Glutamatergic neuron (in vitro differentiated cells): Measurements from ENCODE around the gene PIK3R4. TPM values are rescaled to one million over a fixed set of nuclear protein-coding genes. Genes with fewer than 3 reads are reported as not detected.

Experiments used
- DNase-seq: peaks from one replicate; pipeline ENCODE4 v3.0.0; 2022
- H3K27ac Mint-ChIP-seq: one replicate; pipeline ENCODE4 v1.8.0; 2020; ENCODE audit warnings: mild to moderate bottlenecking, mixed read lengths, inconsistent platforms; ENCODE audit not compliant: unreplicated experiment
- H3K27me3 Mint-ChIP-seq: one replicate; pipeline ENCODE4 v1.8.0; 2020; ENCODE audit warnings: mild to moderate bottlenecking, moderate library complexity, mixed read lengths, inconsistent platforms; ENCODE audit not compliant: unreplicated experiment
- H3K36me3 Mint-ChIP-seq: one replicate; pipeline ENCODE4 v1.8.0; 2020; ENCODE audit warnings: mild to moderate bottlenecking, mixed read lengths, inconsistent platforms; ENCODE audit not compliant: unreplicated experiment
- H3K4me1 Mint-ChIP-seq: one replicate; pipeline ENCODE4 v1.8.0; 2020; ENCODE audit warnings: mild to moderate bottlenecking, low read depth, mixed read lengths, inconsistent platforms; ENCODE audit not compliant: unreplicated experiment
- H3K4me3 Mint-ChIP-seq: one replicate; pipeline ENCODE4 v1.8.0; 2020; ENCODE audit warnings: mild to moderate bottlenecking, mixed read lengths, inconsistent platforms; ENCODE audit not compliant: unreplicated experiment
- H3K9me3 Mint-ChIP-seq: one replicate; pipeline ENCODE4 v1.8.0; 2020; ENCODE audit warnings: mild to moderate bottlenecking, moderate library complexity, mixed read lengths, inconsistent platforms; ENCODE audit not compliant: unreplicated experiment
- CTCF ChIP-seq: fragments of 200-600 bp; sonication (generic); IDR thresholded peaks from one replicate; pipeline ENCODE4 v1.5.0; 2021; ENCODE audit not compliant: partially characterized antibody, unreplicated experiment
- total RNA-seq: library from RNA; stranded (reverse); fragmentation: NEBNext Ultra II Directional; extraction: Animal tissue kit (Norgen Biotek cat#: 25700); gene quantifications from one replicate; pipeline ENCODE4 v1.2.1, GENCODE V29; 2021; ENCODE audit not compliant: unreplicated experiment

The PIK3R4 gene
- total RNA-seq, 1 donor from 2014 or later, result 19.4 TPM

DNA sequence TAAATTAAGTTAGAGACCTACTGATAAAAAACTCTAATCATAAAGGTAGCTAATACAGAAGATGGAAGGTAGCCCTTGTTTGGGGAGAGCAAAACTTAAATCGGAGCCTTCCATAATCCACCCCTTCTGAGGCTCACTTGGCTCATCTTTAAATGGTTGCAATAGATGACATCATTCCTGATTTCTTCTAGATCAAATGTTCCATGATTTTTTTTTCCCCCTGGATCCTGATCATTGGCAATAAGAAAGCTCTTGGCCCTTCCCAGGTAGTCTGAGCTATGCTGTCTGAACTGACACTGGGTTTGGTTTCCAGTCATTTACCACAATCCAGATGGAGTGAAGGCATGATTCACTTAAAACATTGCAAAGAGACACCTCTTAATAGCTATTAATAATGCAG lies 92.5 kb downstream of the PIK3R4 start:
- no peak overlapping the region for H3K27ac Mint-ChIP-seq
- H3K9me3 Mint-ChIP-seq, result no peaks in the 10 kb centered on the region
- no peaks in the 10 kb centered on the region for H3K27me3 Mint-ChIP-seq
- no peak overlapping the region for H3K4me3 Mint-ChIP-seq
- H3K4me1 Mint-ChIP-seq, result no peaks in the 10 kb centered on the region
- no peaks in the 10 kb centered on the region for H3K36me3 Mint-ChIP-seq
- TF ChIP-seq CTCF, result no peak
- no peak for DNase-seq

GRCh38 chr3:130649061-130649654 lies 97.5 kb downstream of the PIK3R4 start:
- H3K27me3 Mint-ChIP-seq, result no peaks in the 10 kb centered on the region
- no peaks in the 10 kb centered on the region for H3K9me3 Mint-ChIP-seq
- H3K36me3 Mint-ChIP-seq, result no peaks in the 10 kb centered on the region
- no peak overlapping the region for H3K4me3 Mint-ChIP-seq
- no peak for TF ChIP-seq CTCF
- H3K27ac Mint-ChIP-seq, result no peak overlapping the region
- no peak for DNase-seq
- no peaks in the 10 kb centered on the region for H3K4me1 Mint-ChIP-seq

DNA sequence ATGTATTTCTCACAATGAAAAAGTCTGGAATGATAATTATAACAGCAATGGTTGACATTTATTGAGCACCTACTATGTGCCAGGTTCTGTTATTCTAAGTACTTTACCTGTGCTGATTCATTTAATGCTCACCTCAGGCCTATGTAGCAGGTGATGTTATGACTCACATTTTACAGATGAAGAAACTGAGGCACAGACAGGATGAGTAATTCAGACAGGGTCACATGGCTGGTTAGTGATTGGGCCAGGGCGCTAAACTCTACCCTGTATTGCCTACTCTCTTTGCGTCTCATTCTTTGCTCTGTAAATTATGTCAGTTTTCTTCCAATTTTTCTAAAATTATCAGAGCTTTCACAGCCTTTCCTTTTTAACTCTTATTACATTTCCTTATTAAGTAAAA lies 98.3 kb downstream of the PIK3R4 start:
- H3K4me3 Mint-ChIP-seq, result no peak overlapping the region
- DNase-seq, result no peak
- no peaks in the 10 kb centered on the region for H3K27me3 Mint-ChIP-seq
- TF ChIP-seq CTCF, result no peak
- no peaks in the 10 kb centered on the region for H3K36me3 Mint-ChIP-seq
- no peaks in the 10 kb centered on the region for H3K4me1 Mint-ChIP-seq
- H3K9me3 Mint-ChIP-seq, result no peaks in the 10 kb centered on the region
- no peak overlapping the region for H3K27ac Mint-ChIP-seq

DNA sequence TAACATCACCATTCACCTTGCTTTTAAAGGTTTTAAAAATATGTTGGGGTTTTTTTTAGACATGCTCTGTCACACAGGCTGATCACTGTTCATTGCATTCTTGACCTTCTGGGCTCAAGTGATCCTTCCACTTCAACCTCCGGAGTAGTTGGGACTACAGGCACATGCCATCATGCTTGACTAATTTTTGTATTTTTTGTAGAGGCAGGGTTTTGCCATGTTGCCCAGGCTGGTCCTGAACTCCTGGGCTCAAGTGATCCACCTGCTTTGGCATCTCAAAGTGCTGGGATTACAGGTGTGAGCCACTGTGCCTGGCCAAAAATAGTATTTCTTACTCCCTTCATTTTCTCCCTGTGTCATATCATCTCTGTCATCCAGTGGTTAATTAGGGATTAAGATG lies 101.4 kb downstream of the PIK3R4 start:
- Mint-ChIP-seq H3K36me3 (no peaks in the 10 kb centered on the region), H3K9me3 (no peaks in the 10 kb centered on the region), H3K4me3 (no peak overlapping the region), H3K27ac (no peak overlapping the region), H3K4me1 (no peaks in the 10 kb centered on the region), H3K27me3 (peaks cover 2% of the 10 kb centered on the region)
- no peak for DNase-seq
- no peak for TF ChIP-seq CTCF

- H3K27ac Mint-ChIP-seq, result no peak overlapping the region
- peaks cover 2% of the 10 kb centered on the region for H3K27me3 Mint-ChIP-seq
- H3K9me3 Mint-ChIP-seq, result no peaks in the 10 kb centered on the region
- no peak for DNase-seq
- H3K4me1 Mint-ChIP-seq, result no peaks in the 10 kb centered on the region
- H3K4me3 Mint-ChIP-seq, result no peak overlapping the region
- no peak for TF ChIP-seq CTCF
- no peaks in the 10 kb centered on the region for H3K36me3 Mint-ChIP-seq
Measured at GRCh38 chr3:130644628-130645253, 101.9 kb downstream of the PIK3R4 start.
